Activated CD4-positive, alpha-beta T cell treated with anti-CD3 and anti-CD28 coated beads, Interleukin-2, amount 50 U/mL, for 16 hours (primary cell): ENCODE measurements around the gene ANXA5.
A peak's percentile ranks its signal among the peaks of the same experiment; 100 is the strongest.

Experiments
- DNase-seq: peaks from one replicate; pipeline ENCODE4 v3.0.0-alpha.2; 2020

Gene ANXA5

GRCh38 chr4:121711263-121712000 lies 14.7 kb upstream of the ANXA5 start:
- DNase-seq: peak; percentile 48

- peak; percentile 74 for DNase-seq
Measured at GRCh38 chr4:121709766-121710405, 13.1 kb upstream of the ANXA5 start.

- DNase-seq: peak; percentile 58
Measured at GRCh38 chr4:121707344-121707743, 10.6 kb upstream of the ANXA5 start.

- peak; percentile 94 for DNase-seq
Measured at GRCh38 chr4:121706595-121707021, 9.8 kb upstream of the ANXA5 start.

- DNase-seq: no peak
Measured at GRCh38 chr4:121705521-121705920, 8.7 kb upstream of the ANXA5 start.

GRCh38 chr4:121702136-121702535 lies 5.4 kb upstream of the ANXA5 start:
- no peak for DNase-seq

GRCh38 chr4:121701263-121701662 lies 4.5 kb upstream of the ANXA5 start:
- no peak for DNase-seq

- DNase-seq: no peak
Measured at GRCh38 chr4:121698236-121698671, 1.5 kb upstream of the ANXA5 start.

- no peak for DNase-seq
Measured at GRCh38 chr4:121697564-121697963, 784 bp upstream of the ANXA5 start.

GRCh38 chr4:121696170-121696580 lies 605 bp downstream of the ANXA5 start:
- DNase-seq: peak; percentile 81

GRCh38 chr4:121693886-121694285 lies 2.9 kb downstream of the ANXA5 start:
- DNase-seq: no peak

GRCh38 chr4:121693450-121693849 lies 3.3 kb downstream of the ANXA5 start:
- no peak for DNase-seq

- no peak for DNase-seq
Measured at GRCh38 chr4:121692261-121692660, 4.5 kb downstream of the ANXA5 start.

GRCh38 chr4:121690001-121690400 lies 6.8 kb downstream of the ANXA5 start:
- DNase-seq: no peak

GRCh38 chr4:121688701-121689100 lies 8.1 kb downstream of the ANXA5 start:
- DNase-seq: no peak

GRCh38 chr4:121688261-121688660 lies 8.5 kb downstream of the ANXA5 start:
- DNase-seq: no peak

- DNase-seq: no peak
Measured at GRCh38 chr4:121686255-121686654, 10.5 kb downstream of the ANXA5 start.

GRCh38 chr4:121685257-121685656 lies 11.5 kb downstream of the ANXA5 start:
- DNase-seq: no peak

- DNase-seq: no peak
Measured at GRCh38 chr4:121684561-121684960, 12.2 kb downstream of the ANXA5 start.

GRCh38 chr4:121684016-121684415 lies 12.8 kb downstream of the ANXA5 start:
- DNase-seq: no peak

- no peak for DNase-seq
Measured at GRCh38 chr4:121680571-121680970, 16.2 kb downstream of the ANXA5 start.

GRCh38 chr4:121679951-121680350 lies 16.8 kb downstream of the ANXA5 start:
- no peak for DNase-seq

- DNase-seq: no peak
Measured at GRCh38 chr4:121679267-121679666, 17.5 kb downstream of the ANXA5 start.

GRCh38 chr4:121677524-121677923 lies 19.3 kb downstream of the ANXA5 start:
- DNase-seq: no peak
